Hepatocyte (in vitro differentiated cells): Measurements from ENCODE around the gene SPATA6L. TPM values are rescaled to one million over a fixed set of nuclear protein-coding genes. Genes with fewer than 3 reads are reported as not detected.

Source experiments
- DNase-seq: peaks from one replicate; pipeline ENCODE4 v3.0.0-alpha.2; 2016; ENCODE audit warnings: low spot score
- H2AFZ ChIP-seq: fragments of 200-600 bp; sonication (generic); 2 replicates; pipeline ENCODE4 v1.6.0; 2016; ENCODE audit warnings: antibody characterized with exemption, mild to moderate bottlenecking
- H3K27ac ChIP-seq: fragments of 200-600 bp; sonication (generic); 2 replicates; pipeline ENCODE4 v1.5.1; 2016; ENCODE audit warnings: mild to moderate bottlenecking
- H3K27me3 ChIP-seq: fragments of 200-600 bp; sonication (generic); 2 replicates; pipeline ENCODE4 v1.6.1; 2016
- H3K36me3 ChIP-seq: fragments of 200-600 bp; sonication (generic); replicated peaks from 2 replicates; pipeline ENCODE4 v1.5.1; 2016; ENCODE audit warnings: low read depth; ENCODE audit not compliant: insufficient read depth
- H3K4me1 ChIP-seq: fragments of 200-600 bp; sonication (generic); 2 replicates; pipeline ENCODE4 v1.5.1; 2016; ENCODE audit warnings: mild to moderate bottlenecking, moderate library complexity; ENCODE audit not compliant: insufficient read depth
- H3K4me2 ChIP-seq: fragments of 200-600 bp; sonication (generic); 2 replicates; pipeline ENCODE4 v1.6.0; 2016
- H3K4me3 ChIP-seq: fragments of 200-600 bp; sonication (generic); 2 replicates; pipeline ENCODE4 v1.5.1; 2016; ENCODE audit warnings: mild to moderate bottlenecking
- H3K79me2 ChIP-seq: fragments of 200-600 bp; sonication (generic); 2 replicates; pipeline ENCODE4 v1.6.0; 2017; ENCODE audit warnings: mild to moderate bottlenecking
- H3K9me2 ChIP-seq: fragments of 200-600 bp; sonication (generic); replicated peaks from 2 replicates; pipeline ENCODE4 v1.6.0; 2017; ENCODE audit warnings: mild to moderate bottlenecking; ENCODE audit not compliant: insufficient read depth
- H3K9me3 ChIP-seq: fragments of 200-600 bp; sonication (generic); 2 replicates; pipeline ENCODE4 v1.5.1; 2016; ENCODE audit warnings: low read depth, mild to moderate bottlenecking
- H4K20me1 ChIP-seq: fragments of 200-600 bp; sonication (generic); 2 replicates; pipeline ENCODE4 v1.6.0; 2016; ENCODE audit warnings: mild to moderate bottlenecking; ENCODE audit not compliant: insufficient read depth, poor library complexity, severe bottlenecking
- CTCF ChIP-seq: fragments of 200-600 bp; sonication (generic); IDR thresholded peaks from 2 replicates; pipeline ENCODE4 v1.5.1; 2016; ENCODE audit warnings: antibody characterized with exemption, mild to moderate bottlenecking; ENCODE audit not compliant: poor library complexity
- EZH2 ChIP-seq: fragments of 200-600 bp; sonication (generic); IDR thresholded peaks from 2 replicates; pipeline ENCODE4 v1.6.1; 2016; ENCODE audit warnings: antibody characterized with exemption, mild to moderate bottlenecking, borderline replicate concordance
- EZH2phosphoT487 ChIP-seq: fragments of 200-600 bp; sonication (generic); IDR thresholded peaks from one replicate; pipeline ENCODE4 v1.6.1; 2018; ENCODE audit warnings: antibody characterized with exemption, mild to moderate bottlenecking, low read depth, moderate library complexity; ENCODE audit not compliant: unreplicated experiment, severe bottlenecking
- WGBS: methylation state at CpG from one replicate; pipeline ENCODE4 v1.1.6; 2016; ENCODE audit warnings: low lambda C conversion rate; ENCODE audit errors: missing lambda C conversion rate; 5-methylcytosine and 5-hydroxymethylcytosine counted together
- polyA plus RNA-seq: library from polyadenylated mRNA; unstranded; fragments of >200 nt; fragmentation: Nextera tagmentation; extraction: Ambion mirVana; gene quantifications from 2 replicates; pipeline ENCODE4 v1.2.1, GENCODE V29; 2016
- total RNA-seq: library from RNA; depleted of rRNA; stranded (reverse); fragments of >200 nt; gene quantifications from 2 replicates; pipeline ENCODE4 v1.2.3, GENCODE V29; 2014

The SPATA6L gene
- total and polyA plus RNA-seq, 2 experiments from 2014 or later, result 2.0 to 2.5 TPM

- Histone ChIP-seq H3K36me3 (no peaks in the 10 kb centered on the region), H3K27ac (no peak overlapping the region), H3K4me3 (no peak overlapping the region), H2AFZ (no peak overlapping the region), H3K27me3 (no peaks in the 10 kb centered on the region), H3K9me2 (no peaks in the 10 kb centered on the region), H3K4me2 (no peak overlapping the region), H3K79me2 (no peaks in the 10 kb centered on the region), H4K20me1 (no peaks in the 10 kb centered on the region), H3K9me3 (no peaks in the 10 kb centered on the region), H3K4me1 (no peaks in the 10 kb centered on the region)
- DNase-seq, result no peak
- no peak for TF ChIP-seq EZH2
- no peak for TF ChIP-seq EZH2phosphoT487
- TF ChIP-seq CTCF, result no peak
- WGBS, result 83% methylated on average over 5 of the region's 5 CpGs
These were observed 92.5 kb downstream of the SPATA6L start for GRCh38 chr9:4573634-4574389.

GRCh38 chr9:4573176-4573575 is 93.1 kb downstream of the SPATA6L start:
- 82% methylated on average over 4 of the region's 4 CpGs for WGBS
- no peak for DNase-seq
- Histone ChIP-seq H4K20me1 (no peaks in the 10 kb centered on the region), H3K9me3 (no peaks in the 10 kb centered on the region), H3K4me2 (no peak overlapping the region), H3K4me3 (no peak overlapping the region), H2AFZ (no peak overlapping the region), H3K36me3 (no peaks in the 10 kb centered on the region), H3K27me3 (no peaks in the 10 kb centered on the region), H3K27ac (no peak overlapping the region), H3K9me2 (no peaks in the 10 kb centered on the region), H3K79me2 (no peaks in the 10 kb centered on the region), H3K4me1 (no peaks in the 10 kb centered on the region)
- no peak for TF ChIP-seq CTCF
- no peak for TF ChIP-seq EZH2
- no peak for TF ChIP-seq EZH2phosphoT487

- WGBS, result 80% methylated on average over 5 of the region's 5 CpGs
- Histone ChIP-seq H3K27me3 (no peaks in the 10 kb centered on the region), H4K20me1 (no peaks in the 10 kb centered on the region), H3K4me3 (no peak overlapping the region), H2AFZ (no peak overlapping the region), H3K27ac (no peak overlapping the region), H3K9me3 (no peaks in the 10 kb centered on the region), H3K4me2 (no peak overlapping the region), H3K36me3 (no peaks in the 10 kb centered on the region), H3K4me1 (no peaks in the 10 kb centered on the region), H3K9me2 (no peaks in the 10 kb centered on the region), H3K79me2 (no peaks in the 10 kb centered on the region)
- TF ChIP-seq EZH2phosphoT487, result no peak
- DNase-seq, result no peak
These were observed 94.0 kb downstream of the SPATA6L start for GRCh38 chr9:4572184-4572826.

- H3K27me3 ChIP-seq, result no peaks in the 10 kb centered on the region
- no peaks in the 10 kb centered on the region for H3K4me1 ChIP-seq
- H3K4me2 ChIP-seq, result no peak overlapping the region
- H3K27ac ChIP-seq, result no peak overlapping the region
- H2AFZ ChIP-seq, result no peak overlapping the region
- no peaks in the 10 kb centered on the region for H4K20me1 ChIP-seq
- H3K9me3 ChIP-seq, result no peaks in the 10 kb centered on the region
- DNase-seq, result no peak
- no peaks in the 10 kb centered on the region for H3K9me2 ChIP-seq
- H3K36me3 ChIP-seq, result no peaks in the 10 kb centered on the region
- no peak for TF ChIP-seq CTCF
- TF ChIP-seq EZH2phosphoT487, result no peak
- no peak for TF ChIP-seq EZH2
- no peaks in the 10 kb centered on the region for H3K79me2 ChIP-seq
- H3K4me3 ChIP-seq, result no peak overlapping the region
These were observed 97.2 kb downstream of the SPATA6L start for GRCh38 chr9:4569101-4569500.
